Nephron (organoid): Measurements from ENCODE around the gene TCP11L1.

Source experiments
- H3K27ac Mint-ChIP-seq, 3 experiments: 2 replicates each; pipeline ENCODE4 v1.8.0; 2020; ENCODE audit warnings: mixed read lengths in 3 of 3, mild to moderate bottlenecking in 2 of 3, moderate library complexity in 1 of 3
- H3K27me3 Mint-ChIP-seq: 2 replicates; pipeline ENCODE4 v1.8.0; 2021; ENCODE audit warnings: low read depth, mild to moderate bottlenecking, moderate library complexity, mixed read lengths
- H3K36me3 Mint-ChIP-seq: 2 replicates; pipeline ENCODE4 v1.8.0; 2020; ENCODE audit warnings: low read depth, mixed read lengths
- H3K4me1 Mint-ChIP-seq: 2 replicates; pipeline ENCODE4 v1.8.0; 2020; ENCODE audit warnings: mixed read lengths
- H3K4me3 Mint-ChIP-seq, 3 experiments: 2 replicates each; pipeline ENCODE4 v1.8.0; 2020; ENCODE audit warnings: mild to moderate bottlenecking in 3 of 3, mixed read lengths in 3 of 3, moderate library complexity in 2 of 3
- H3K9me3 Mint-ChIP-seq: 2 replicates; pipeline ENCODE4 v1.8.0; 2020; ENCODE audit warnings: mixed read lengths
- TF ChIP-seq, protein P1 (sequence below), 3 experiments: fragments of 200-600 bp; sonication (generic); IDR thresholded peaks; one replicate each; pipeline ENCODE4 v1.5.0; 2021; ENCODE audit warnings: antibody characterized with exemption in 3 of 3; ENCODE audit not compliant: unreplicated experiment in 3 of 3

Gene TCP11L1

DNA sequence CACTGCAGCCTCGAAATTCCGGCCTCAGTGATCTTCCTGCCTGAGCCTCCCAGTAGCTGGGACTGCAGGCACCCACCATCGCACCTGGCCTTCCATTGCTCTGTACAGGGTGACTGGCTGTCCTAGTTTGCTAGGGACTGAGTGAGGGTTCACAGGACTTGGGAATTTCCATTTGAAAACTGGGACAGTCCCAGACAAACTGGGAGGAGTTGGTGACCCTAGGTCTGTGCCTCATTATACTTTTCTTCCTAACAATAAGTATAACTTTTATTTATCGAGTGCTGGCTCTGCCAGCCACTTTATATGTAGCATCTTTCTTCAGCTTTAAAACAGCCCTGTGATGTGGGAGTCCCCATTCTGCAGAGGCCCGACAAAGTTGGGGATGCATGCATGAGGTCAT is 25.5 kb downstream of the TCP11L1 start:
- Mint-ChIP-seq H3K4me3 (no peak overlapping the region), H3K27ac (peak overlapping the region in 2 of 3 experiments; percentile 28 to 56), H3K27me3 (peaks cover 3% of the 10 kb centered on the region), H3K36me3 (peaks cover 40% of the 10 kb centered on the region), H3K9me3 (no peaks in the 10 kb centered on the region), H3K4me1 (peaks cover 26% of the 10 kb centered on the region)
- TF ChIP-seq, protein P1, sequence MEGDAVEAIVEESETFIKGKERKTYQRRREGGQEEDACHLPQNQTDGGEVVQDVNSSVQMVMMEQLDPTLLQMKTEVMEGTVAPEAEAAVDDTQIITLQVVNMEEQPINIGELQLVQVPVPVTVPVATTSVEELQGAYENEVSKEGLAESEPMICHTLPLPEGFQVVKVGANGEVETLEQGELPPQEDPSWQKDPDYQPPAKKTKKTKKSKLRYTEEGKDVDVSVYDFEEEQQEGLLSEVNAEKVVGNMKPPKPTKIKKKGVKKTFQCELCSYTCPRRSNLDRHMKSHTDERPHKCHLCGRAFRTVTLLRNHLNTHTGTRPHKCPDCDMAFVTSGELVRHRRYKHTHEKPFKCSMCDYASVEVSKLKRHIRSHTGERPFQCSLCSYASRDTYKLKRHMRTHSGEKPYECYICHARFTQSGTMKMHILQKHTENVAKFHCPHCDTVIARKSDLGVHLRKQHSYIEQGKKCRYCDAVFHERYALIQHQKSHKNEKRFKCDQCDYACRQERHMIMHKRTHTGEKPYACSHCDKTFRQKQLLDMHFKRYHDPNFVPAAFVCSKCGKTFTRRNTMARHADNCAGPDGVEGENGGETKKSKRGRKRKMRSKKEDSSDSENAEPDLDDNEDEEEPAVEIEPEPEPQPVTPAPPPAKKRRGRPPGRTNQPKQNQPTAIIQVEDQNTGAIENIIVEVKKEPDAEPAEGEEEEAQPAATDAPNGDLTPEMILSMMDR (IDR thresholded peaks at IDR 0.05; ENCODE audit: unreplicated experiment in 3 of 3) = no peak

DNA sequence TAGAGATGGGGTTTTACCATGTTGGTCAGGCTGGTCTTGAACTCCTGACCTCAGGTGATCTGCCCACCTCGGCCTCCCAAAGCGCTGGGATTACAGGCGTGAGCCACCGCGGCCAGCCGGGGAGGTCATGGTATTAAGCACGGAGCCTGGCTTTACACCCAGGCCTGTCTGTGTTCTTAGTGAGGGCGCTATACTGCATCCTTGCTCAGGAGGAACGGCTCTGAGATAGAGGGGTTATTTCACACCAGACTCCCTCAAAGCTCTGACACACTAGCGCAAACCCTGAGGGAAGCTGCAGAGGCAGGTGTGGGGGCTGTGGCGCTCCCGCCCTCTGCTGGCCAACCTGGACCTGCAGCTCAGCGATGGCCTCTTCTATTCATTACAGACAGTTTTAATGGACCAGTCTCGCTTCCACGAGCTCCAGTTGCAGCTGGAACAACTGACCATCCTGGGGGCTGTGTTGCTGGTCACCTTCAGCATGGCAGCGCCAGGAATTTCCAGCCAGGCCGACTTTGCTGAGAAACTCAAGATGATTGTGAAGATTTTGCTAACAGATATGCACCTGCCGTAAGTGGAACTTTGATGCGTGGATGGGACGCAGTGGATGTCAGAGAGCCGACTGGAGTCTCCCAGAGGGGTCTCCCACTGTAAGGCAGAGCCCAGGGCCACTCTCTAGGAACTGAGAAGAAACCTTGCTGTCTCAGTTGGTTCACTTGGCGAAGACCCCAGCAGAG is 26.2 kb downstream of the TCP11L1 start:
- no peaks in the 10 kb centered on the region for H3K9me3 Mint-ChIP-seq
- H3K27me3 Mint-ChIP-seq = peaks cover 3% of the 10 kb centered on the region
- TF ChIP-seq, protein P1 (IDR thresholded peaks at IDR 0.05; ENCODE audit: unreplicated experiment in 3 of 3) = peak; percentile 81 to 89 (median 87)

DNA sequence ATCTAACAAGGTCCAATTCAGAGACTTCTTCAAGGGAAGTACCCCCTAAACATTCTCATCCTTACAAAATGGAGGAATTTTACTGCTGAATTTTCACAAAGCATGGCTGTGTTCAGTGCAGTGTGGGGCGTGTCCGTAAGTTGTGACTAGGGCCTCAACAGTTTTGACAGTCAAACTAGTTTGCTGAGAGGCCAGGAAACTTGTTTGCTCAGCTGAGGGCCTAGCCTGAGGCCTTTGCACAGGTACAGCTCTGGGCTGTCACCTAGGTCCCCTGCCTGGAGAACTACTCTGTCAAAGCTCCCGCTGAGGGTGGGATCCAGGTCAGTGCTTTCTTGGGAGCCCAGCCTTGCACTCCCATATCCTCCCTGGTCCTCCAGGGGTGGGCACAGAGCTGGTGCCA is 27.9 kb downstream of the TCP11L1 start:
- H3K4me1 Mint-ChIP-seq = peaks cover 18% of the 10 kb centered on the region
- no peak overlapping the region for H3K4me3 Mint-ChIP-seq
- peaks cover 3% of the 10 kb centered on the region for H3K27me3 Mint-ChIP-seq
- no peak overlapping the region for H3K27ac Mint-ChIP-seq
- no peaks in the 10 kb centered on the region for H3K9me3 Mint-ChIP-seq
- TF ChIP-seq, protein P1 (IDR thresholded peaks at IDR 0.05; ENCODE audit: unreplicated experiment in 3 of 3) = no peak
- H3K36me3 Mint-ChIP-seq = peaks cover 53% of the 10 kb centered on the region

More for the DNA sequence above, 26.2 kb downstream of the TCP11L1 start:
- Mint-ChIP-seq H3K36me3 (peaks cover 43% of the 10 kb centered on the region), H3K4me1 (peaks cover 19% of the 10 kb centered on the region), H3K4me3 (no peak overlapping the region), H3K27ac (no peak overlapping the region)

DNA sequence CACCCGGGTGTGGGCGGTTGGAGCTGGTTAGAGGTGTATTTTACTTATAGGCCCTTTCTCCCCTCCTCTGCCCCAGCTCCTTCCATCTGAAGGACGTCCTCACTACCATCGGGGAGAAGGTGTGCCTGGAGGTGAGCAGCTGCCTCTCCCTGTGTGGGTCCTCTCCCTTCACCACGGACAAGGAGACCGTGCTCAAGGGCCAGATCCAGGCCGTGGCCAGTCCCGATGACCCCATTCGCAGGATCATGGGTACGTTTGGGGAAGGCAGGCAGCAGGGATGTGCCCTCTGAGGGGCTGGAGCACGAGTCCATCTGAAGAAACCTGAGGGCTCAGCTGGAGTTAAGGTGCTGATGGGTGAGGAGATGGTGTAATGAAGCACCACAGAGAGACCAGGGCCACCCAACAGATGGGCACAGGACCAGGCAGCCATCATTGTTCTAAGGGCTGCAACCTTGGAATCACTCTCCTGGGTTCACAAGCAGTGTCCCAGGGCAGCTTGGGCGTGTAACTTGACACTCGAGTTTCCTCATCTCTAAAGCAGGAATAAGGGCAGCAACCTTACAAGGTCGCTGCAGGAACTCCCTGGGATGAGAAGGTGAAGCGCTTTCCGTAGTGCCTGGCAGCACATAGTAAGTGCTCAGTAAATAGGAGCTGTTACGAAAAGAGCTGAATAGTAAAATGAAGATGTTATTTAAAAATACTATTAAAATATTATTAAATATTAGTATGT is 29.4 kb downstream of the TCP11L1 start:
- Mint-ChIP-seq H3K27ac (no peak overlapping the region), H3K27me3 (no peaks in the 10 kb centered on the region), H3K9me3 (no peaks in the 10 kb centered on the region)

DNA sequence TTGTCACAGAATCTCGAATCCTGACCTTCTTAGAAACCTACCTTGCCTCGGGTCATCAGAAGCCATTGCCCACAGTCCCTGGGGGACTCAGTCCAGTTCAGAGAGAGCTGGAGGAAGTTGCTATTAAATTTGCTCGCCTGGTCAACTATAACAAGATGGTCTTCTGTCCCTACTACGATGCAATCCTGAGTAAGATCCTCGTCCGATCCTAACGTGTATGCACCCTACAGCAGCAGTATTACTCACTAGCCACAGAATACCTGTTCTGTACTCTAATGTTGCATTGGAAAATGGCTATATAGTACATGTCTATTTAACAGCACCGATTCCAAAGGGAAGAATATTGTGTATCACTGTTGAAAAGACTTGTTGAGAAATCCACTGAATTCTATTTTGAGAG is 33.1 kb downstream of the TCP11L1 start:
- Mint-ChIP-seq H3K27me3 (no peaks in the 10 kb centered on the region), H3K36me3 (peaks cover 74% of the 10 kb centered on the region), H3K4me1 (no peaks in the 10 kb centered on the region), H3K4me3 (no peak overlapping the region), H3K9me3 (no peaks in the 10 kb centered on the region), H3K27ac (no peak overlapping the region)
- TF ChIP-seq, protein P1 (IDR thresholded peaks at IDR 0.05; ENCODE audit: unreplicated experiment in 3 of 3) = no peak

More for the DNA sequence above, 29.4 kb downstream of the TCP11L1 start:
- no peak overlapping the region for H3K4me3 Mint-ChIP-seq
- TF ChIP-seq, protein P1 (IDR thresholded peaks at IDR 0.05; ENCODE audit: unreplicated experiment in 3 of 3) = no peak
- H3K4me1 Mint-ChIP-seq = peaks cover 11% of the 10 kb centered on the region
- H3K36me3 Mint-ChIP-seq = peaks cover 56% of the 10 kb centered on the region
